HG03442 (cell line): ENCODE results near the gene RACK1.

Source experiments
- ATAC-seq: cut with Tn5 transposase; IDR thresholded peaks from one replicate; pipeline ENCODE4 v1.9.1; 2021; ENCODE audit warnings: mild to moderate bottlenecking, moderate library complexity; ENCODE audit not compliant: unreplicated experiment

Gene RACK1

DNA sequence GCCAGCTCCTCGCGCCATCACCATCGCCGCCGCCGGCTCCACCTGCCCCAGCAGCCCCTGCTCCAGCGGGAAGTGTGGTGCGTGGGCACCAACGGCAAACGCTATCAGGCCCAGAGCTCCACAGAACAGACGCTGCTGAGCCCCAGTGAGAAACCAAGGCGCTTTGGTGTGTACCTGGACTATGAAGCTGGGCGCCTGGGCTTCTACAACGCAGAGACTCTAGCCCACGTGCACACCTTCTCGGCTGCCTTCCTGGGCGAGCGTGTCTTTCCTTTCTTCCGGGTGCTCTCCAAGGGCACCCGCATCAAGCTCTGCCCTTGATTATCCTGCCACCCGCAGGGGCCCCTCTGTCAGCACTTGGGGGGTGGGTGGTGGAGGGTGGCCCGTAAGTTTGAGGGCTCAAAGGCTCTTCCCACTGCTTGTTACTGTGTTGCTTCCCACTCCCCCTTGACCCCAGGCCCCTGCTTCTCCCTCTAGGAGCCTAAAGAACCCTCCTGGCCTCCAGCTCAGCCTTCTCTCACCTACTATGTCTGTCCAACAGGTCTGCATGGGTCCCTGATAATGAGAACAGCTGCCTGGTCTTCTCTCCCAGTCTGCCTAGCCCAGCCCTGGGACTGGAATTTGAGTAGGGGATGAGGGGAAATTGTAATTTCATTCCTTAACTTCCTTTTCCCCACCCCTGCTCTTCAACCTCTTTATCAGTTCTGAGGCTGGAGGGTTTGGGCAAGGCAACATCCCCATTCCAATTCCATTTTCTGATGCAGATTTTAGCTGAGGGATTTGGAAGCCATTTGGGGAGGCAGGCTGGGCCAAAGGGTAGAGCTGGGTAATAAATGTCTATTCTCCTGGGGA is 9.0 kb downstream of the RACK1 start:
- no peak for ATAC-seq

DNA sequence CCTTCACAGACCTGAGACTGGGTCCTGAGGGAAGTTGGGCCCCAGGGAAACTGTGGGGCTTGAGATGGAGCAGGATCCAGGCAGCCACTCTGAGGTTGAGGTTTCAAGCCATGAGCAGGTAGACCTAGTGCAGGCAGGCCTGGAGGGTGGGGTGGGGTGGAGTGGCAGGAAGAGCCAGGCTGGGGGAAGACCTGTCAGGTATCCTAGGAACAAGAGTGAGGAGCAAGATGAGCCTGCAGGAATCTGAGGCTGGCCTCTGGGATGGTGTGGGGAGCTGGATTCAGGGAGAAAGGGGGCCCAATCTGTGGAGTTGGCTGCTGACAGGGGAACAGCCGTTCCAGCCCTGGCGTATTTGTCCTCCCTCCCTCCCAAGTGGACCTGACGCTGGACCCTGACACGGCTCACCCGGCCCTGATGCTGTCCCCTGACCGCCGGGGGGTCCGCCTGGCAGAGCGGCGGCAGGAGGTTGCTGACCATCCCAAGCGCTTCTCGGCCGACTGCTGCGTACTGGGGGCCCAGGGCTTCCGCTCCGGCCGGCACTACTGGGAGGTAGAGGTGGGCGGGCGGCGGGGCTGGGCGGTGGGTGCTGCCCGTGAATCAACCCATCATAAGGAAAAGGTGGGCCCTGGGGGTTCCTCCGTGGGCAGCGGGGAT is 9.8 kb downstream of the RACK1 start:
- no peak for ATAC-seq

DNA sequence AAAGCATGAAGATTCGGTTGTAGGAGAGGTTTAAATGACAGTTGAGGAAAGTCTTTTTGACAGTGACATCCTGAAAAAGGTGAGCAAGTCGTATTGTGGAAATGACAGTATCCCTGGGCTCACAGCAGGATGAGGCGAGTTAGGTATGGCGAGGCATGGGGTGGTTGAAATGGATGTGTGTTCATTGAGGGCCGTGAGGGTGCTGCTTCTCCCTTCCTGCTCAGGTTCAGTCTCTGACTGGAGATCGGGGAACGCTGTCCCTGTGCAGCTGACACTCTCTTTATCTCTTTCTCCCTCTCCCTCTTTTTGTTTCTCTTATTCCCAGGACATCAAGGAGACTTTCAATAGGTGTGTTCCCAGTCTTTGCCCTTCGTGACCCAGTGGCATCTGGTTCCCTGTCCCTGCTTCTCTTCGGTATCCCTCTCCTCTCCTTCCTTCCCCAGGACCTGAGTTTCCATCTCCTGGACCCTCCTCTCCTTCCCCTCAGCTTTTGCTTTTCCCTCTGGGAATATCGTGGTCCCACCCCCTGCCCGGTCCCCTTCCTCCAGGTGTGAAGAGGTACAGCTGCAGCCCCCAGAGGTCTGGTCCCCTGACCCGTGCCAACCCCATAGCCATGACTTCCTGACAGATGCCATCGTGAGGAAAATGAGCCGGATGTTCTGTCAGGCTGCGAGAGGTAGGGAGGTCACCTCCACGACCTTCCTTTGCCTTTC is 10.5 kb downstream of the RACK1 start:
- ATAC-seq: no peak

DNA sequence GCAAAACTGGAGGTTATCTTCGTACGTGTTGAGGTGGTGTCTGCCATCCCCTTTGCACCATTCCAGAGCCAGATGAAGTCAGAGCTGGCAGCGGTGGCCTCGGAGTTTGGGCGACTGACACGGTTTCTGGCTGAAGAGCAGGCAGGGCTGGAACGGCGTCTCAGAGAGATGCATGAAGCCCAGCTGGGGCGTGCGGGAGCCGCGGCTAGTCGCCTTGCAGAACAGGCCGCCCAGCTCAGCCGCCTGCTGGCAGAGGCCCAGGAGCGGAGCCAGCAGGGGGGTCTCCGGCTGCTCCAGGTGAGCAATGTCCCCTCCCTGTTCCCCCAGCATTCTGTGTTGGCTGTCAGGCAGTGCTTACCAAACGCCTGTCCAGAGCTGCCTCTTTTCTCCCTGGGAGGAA is 11.1 kb downstream of the RACK1 start:
- no peak for ATAC-seq

DNA sequence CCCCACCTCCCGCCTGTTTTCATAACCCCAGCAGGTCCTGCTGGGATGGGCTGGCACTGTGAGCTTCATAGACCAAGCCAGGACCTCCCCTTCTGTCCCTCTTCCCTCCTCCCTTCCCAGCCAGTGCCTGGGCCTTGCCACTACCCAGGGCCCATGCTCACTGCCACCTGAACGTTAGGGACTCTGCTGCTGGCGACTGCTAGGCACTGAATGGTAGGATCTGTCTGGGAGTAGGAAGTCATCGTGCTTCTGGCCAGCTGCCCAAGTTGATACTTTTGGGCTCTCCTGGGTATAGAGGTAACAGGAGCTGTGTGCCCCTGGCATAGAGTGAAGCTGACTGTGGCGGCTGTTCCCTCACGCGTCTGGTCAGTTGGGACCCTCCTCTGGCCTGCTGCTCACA is 12.3 kb downstream of the RACK1 start:
- ATAC-seq: no peak

DNA sequence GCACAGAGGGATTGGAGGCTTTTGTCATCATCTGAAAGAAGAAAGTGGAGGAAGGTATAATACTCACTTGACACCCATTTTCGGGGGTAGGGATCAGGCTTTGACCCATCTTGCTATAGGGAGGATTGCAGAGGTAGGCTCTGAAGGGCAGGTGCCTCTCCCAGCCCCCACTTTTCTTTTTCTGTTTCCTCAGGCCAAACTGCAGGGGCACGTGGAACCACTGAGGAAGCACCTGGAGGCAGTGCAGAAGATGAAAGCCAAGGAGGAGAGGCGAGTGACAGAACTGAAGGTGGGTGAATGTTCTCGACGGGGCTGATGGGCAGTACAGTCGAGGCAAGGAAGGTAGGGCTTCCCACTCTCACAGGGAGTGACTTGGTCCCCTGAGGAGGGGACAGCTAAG is 13.2 kb downstream of the RACK1 start:
- ATAC-seq: no peak

DNA sequence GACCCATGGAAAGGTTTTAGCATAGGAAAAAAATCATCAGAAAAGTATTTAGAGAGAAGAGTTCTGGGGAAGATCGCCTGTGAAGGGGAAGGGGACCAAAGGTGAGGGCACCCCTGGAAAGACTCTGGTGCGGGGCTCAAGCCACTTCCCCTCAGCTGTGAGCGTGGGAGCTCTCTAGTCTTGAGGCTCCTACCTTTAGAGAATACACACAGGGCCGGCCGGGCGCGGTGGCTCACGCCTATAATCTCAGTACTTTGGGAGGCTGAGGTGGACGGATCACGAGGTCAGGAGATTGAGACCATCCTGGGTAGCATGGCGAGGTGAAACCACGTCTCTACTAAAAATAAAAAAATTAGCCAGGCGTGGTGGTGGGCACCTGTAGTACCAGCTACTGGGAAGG is 13.7 kb downstream of the RACK1 start:
- no peak for ATAC-seq

DNA sequence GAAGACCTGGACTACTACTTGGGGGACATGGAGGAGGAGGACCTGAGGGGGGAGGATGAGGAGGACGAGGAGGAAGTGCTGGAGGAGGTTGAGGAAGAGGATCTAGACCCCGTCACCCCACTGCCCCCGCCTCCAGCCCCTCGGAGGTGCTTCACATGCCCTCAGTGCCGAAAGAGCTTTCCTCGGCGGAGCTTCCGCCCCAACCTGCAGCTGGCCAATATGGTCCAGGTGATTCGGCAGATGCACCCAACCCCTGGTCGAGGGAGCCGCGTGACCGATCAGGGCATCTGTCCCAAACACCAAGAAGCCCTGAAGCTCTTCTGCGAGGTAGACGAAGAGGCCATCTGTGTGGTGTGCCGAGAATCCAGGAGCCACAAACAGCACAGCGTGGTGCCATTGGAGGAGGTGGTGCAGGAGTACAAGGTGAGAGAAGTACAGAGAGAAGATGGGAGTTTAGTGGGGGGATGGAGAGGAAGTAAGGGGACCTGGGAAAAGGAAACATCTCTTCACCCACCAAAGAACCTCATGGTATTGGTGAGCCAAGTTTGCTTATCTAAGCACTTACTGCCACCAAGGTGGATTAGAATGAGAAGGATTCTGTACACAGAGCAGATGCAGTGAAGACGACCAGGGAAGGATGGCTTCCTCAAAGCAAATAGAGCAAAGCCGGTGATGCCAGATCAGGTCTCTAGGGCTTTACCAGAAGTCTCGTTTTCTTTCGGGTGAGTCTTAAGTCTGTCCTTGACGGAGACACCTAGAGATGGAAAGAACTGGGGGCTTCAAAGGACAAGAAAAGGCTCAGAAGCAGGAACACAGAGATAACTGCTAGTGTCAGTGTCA is 19.1 kb downstream of the RACK1 start:
- no peak for ATAC-seq

DNA sequence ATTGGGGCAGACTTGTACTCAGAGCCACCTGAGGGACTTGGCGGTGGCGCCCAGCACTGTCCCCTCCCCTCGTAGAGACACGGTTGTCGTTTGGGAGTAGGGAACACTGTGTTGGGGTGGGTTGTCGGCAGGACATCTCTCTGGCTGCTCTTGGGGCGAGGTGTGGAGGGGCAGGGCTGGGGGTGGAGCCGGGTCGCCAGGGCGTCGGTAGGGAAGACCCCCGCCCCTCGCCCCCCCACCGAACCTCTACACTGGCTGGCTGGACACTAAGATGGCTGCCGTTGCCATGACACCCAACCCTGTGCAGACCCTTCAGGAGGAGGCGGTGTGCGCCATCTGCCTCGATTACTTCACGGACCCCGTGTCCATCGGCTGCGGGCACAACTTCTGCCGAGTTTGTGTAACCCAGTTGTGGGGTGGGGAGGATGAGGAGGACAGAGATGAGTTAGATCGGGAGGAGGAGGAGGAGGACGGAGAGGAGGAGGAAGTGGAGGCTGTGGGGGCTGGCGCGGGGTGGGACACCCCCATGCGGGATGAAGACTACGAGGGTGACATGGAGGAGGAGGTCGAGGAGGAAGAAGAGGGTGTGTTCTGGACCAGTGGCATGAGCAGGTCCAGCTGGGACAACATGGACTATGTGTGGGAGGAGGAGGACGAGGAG is 19.8 kb downstream of the RACK1 start:
- no peak for ATAC-seq

DNA sequence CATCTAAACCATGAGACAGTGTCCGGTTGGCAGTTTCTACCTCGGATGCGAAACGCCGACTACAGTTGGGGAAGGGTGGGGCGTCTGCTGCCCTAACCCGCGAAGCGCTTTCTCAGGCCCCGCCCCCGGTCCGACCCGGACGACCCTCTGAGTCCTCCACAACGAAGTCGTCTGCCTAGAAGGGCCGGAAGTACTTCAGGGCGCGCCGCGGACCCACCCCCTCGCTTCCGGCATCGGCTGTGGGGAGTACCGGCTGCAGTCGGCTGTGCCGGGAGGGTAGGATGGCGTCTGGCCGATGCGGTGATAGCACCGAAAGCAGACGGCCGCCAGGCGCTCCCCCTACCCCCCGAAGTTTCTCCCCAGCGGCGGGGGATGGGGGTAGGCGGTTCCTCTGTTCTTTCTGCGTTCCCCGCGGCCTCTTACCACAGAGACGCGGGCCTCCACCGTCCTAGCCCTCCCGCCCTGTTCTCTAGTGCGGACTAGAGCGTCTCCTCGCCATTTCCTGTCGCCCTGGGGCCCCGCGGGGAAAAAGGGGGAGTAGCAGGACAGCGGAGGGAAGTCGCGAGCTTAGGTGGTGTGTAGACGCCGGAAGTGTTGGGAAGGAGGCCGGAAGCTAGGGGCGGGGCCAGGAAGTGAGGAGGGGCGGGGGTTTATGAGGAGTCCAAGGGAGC is 20.5 kb downstream of the RACK1 start, which contains the start of gene TRIM41:
Gene TRIM41 (plus strand): TSS at position 224 of the 671 bp plus-strand sequence. CDS start 719 bp downstream, outside the sequence.
- peak; percentile 52 for ATAC-seq

DNA sequence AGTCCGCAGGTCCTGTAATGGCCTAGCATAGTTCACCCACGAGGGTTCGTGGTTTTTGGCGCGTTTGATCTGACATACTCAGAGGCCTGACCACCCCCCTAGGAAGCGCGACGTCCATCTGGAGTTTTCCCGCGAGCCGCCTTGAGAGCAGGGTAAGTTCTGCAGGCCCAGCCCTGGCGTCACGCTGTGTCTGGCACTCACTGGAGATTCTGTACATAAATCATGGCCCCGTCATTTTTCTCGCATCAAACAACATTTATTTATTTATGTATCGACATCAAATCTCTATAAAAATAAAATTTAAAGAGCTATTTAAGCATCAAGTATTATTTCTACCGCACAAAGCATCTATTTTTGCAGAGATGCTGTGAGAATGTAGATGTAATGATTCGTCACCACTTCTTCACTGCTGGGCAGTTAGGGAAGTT is 21.1 kb downstream of the RACK1 start:
- no peak for ATAC-seq

DNA sequence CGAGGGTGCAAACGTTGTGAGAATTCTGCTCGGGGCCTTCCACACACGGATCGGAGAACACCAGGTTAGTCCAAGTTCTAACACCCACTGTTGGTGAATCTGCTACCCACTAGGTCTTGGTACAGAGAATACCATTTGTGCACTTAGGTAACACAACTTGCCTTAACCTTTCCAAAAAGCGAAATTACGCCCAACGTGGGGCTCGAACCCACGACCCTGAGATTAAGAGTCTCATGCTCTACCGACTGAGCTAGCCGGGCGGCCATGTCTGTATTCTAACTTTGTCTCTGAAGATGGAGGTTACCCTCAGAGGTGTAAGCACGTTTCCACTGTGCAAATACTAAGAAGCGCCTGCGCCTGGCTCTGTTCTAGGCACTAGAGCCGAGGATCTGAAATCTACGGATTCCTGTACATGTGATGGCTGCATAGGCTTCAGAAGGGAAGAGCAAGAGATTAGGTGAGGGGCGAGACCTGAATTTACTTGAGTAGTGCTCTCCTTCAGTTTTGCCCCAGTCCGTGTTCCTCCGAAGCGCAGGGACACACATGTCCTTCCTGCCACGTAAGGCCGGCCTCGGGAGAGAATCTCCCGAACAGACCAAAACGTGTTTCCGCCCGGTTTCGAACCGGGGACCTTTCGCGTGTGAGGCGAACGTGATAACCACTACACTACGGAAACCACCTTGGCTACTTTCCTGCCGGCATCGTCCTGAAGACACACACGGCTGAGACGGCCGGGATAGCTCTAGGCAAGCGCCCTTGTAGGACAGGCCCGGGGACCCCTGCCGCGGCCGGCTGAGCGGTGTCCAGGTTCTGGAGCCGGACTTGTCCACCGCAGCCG is 21.7 kb downstream of the RACK1 start:
- peak; percentile 27 for ATAC-seq

DNA sequence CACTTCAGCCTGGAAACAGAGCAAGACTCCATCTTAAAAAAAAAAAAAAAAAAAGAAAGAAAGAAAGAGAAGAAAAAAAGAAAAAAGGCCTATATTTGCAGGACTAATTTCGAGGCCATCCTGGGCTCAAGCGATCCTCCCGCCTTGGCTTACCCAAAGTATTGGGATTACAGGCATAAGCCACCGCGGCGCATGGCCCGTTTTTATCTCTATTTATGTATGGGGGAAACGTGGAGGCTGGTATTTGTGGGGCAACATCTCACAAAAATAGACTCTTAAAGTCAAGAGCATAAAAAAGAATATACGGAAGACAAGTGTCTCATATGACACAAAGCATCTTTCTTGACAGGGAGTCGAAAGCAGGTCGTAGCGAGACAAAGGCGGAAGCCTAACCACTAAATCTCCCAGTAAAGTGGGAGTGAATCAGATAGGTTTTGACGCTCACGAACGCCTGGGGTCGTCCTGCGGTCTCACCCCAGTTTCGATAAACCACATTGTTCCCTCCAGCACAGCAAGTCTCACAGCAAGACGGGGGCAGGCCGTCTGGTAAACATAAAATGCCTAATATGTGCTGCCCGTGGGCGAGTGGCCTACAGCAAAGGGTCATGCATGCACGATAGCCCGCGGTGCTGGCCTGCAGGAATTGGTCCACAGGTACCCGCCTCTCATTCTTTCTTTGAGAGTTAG is 22.5 kb downstream of the RACK1 start:
- no peak for ATAC-seq

DNA sequence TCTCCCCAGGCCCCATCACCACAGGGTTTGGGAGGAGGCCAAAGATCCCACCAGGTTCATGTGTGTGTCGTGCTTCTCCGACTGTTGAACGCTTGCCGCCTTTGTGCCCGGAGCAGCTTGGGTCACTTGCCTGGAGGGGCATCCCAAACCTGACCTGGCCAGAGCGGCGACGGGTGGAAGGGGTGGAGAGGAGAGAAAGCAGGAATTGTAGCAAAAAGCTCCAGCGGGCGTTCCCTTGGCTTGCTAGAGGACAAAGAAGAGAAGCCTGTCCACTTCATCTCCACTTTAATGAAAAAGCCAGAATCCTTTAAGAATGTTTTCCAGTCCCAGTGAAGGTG is 23.6 kb downstream of the RACK1 start:
- ATAC-seq: no peak

DNA sequence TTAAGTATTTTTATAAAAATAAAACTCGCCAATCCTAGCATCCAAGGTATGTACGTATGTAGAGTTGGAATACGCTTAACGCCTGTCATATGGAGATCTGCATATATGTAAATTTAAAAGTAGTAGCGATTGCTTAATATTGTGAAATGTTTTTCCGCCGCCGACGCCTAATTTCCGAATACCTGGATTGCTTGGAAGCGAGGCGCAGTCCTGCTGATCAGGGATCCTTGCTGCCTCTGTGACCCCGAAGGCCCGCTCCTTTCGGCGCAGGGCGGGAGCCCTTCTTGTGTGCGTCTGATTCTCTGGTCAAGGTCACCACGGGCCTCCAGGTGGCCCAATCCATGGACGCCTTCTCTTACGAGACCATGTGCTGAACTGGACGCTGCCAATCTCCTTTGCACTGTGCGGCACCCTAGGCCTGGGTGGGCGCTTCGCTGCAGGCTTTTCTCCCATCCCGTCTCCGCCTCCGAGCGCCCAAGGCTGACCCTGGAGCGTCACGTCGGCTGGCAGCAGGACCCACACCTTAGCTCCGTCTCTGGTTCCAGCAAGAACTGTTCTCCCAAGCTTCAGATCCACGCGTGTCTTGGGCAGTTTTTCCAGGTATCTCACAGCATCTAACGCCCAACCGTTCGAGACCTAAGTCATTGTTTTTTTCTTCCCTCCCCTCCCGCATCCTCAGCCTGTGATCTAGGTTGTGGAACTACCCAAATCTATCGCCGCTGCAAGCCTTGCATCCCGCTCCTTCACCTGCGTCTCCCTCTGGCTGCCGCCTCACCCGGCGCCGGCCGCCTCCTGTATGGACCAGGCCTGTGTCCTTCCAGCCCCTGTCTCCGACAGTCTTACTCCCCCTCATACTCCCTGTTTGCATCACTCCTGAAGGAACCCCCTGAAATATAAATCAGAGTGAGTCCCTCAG is 24.2 kb downstream of the RACK1 start:
- ATAC-seq: no peak

DNA sequence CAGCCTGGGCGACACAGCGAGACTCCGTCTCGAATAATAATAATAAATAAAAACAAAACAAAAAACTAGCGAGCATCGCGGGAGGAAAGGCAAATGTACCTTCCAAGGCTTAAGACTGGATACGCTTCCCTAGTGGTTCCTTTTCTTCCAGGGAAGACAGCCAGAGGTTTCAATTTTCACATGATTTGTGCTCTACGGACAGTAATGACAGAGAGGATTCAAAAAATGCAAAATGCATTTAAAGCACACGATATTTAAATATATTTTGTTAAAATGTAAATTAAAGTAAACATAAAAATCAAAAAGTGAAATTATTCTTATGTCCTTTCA is 24.9 kb downstream of the RACK1 start:
- ATAC-seq: no peak

DNA sequence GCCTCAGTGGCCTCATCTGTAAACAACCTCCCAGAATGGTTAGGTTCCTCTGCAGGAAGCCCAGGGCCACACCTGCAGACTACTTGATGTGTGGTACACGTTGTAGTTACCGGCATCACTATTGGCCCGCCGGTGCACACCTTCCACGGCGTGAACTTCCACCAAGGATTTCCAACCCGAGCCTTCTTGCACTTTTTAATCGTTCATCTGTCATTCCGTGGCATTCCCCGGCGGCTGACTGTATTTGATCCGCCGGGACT is 26.0 kb downstream of the RACK1 start:
- ATAC-seq: peak; percentile 10
